ENCODE data around the gene OR2A42.
"Not testable (repeated sequence)": the region's sequence is repeated elsewhere in the genome, so short reads cannot be mapped to it uniquely, and the experiment has no call there.

DNA sequence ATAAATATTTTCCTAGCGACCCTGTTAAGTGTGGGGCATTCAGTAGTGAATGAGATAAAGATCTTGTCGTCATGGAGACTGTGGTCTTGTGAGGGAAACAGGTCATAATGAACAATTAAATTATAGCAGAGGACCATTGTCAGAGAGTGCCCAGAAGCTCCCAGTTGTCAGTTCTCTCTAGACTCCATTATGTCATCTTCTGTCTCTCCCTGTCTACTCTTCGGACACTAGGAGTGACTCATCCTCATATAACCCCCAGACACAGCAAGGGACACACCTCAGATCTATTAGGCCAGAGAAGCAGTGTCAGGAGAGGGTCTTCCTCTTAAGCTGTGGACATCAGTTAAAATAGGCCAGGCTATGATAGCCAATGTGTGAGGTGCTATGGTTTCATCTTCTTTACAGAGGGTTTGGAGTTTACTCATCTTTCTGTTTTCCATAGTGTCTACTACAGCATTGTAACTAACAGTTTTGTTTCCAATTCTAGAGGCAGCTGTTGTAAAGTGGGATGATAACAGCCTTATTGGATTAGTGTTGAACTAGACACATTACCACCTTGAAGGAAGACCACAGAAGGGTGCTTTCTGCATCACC is 50.7 kb downstream of the OR2A42 start:
- not testable (repeated sequence) for TF ChIP-seq CTCF (IDR thresholded peaks at IDR 0.05); ZBTB43 (CRISPR knock-in tag; IDR thresholded peaks at IDR 0.05); USF2 (CRISPR knock-in tag; IDR thresholded peaks at IDR 0.05); ELF4 (CRISPR knock-in tag; IDR thresholded peaks at IDR 0.05; ENCODE audit: low read depth); RELA (CRISPR knock-in tag; IDR thresholded peaks at IDR 0.05; ENCODE audit: borderline replicate concordance); IRF2 (CRISPR knock-in tag; IDR thresholded peaks at IDR 0.05; ENCODE audit: borderline replicate concordance, low read depth); ZNF232 (CRISPR knock-in tag; IDR thresholded peaks at IDR 0.05); CREB1 (CRISPR knock-in tag; IDR thresholded peaks at IDR 0.05); MAX (CRISPR knock-in tag; IDR thresholded peaks at IDR 0.05)
- TF ChIP-seq, protein P1, sequence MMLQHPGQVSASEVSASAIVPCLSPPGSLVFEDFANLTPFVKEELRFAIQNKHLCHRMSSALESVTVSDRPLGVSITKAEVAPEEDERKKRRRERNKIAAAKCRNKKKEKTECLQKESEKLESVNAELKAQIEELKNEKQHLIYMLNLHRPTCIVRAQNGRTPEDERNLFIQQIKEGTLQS (CRISPR knock-in tag; conservative IDR thresholded peaks at IDR 0.05): not testable (repeated sequence)
- TF ChIP-seq, protein P2, sequence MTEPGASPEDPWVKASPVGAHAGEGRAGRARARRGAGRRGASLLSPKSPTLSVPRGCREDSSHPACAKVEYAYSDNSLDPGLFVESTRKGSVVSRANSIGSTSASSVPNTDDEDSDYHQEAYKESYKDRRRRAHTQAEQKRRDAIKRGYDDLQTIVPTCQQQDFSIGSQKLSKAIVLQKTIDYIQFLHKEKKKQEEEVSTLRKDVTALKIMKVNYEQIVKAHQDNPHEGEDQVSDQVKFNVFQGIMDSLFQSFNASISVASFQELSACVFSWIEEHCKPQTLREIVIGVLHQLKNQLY (CRISPR knock-in tag; IDR thresholded peaks at IDR 0.05): not testable (repeated sequence)

All from WTC11 (cell line).